ENCODE data around the gene SERTAD4. TPM values are rescaled to one million over a fixed set of nuclear protein-coding genes. Genes with fewer than 3 reads are reported as not detected.
A peak's percentile ranks its signal among the peaks of the same experiment; 100 is the strongest.

The SERTAD4 gene
- total and polyA plus RNA-seq, 8 donors: 0.29 to 5.4 (median 2.5) TPM

DNA sequence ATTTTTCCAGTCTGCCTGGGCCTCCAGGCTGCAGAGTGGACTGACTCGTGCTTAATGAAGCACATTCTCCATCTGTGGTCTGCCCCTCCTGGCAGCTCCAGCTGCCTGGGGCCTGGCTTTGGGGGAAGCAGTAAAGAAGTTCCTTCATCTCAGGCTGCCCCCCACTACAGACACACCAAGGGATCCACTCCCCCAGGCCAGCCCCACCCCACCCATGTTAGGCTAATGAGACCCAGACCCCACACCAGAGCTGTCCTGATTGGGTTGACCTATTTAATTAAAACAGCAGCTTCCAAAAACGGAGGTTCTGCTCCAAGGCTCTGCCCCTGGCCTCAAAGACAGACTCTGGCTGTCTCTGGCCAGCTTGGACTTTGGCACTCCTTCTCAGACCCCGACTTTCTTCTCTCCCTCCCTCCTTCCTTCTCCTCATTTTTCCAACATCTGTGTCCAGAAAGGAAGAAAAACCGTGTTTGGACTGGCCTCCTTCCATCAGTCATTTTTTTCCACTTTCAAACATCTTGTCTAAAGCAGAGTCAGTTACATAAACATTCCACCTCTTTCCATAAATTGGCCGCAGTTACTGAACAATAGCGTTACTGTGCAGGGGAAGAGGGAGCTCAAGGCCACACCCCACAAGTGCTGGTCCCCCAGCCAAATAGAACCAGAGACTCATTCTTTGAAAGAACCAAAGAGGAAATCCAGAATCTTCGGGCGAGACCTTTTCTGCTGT lies 29.7 kb downstream of the SERTAD4 start:
- H3K36me3 ChIP-seq: no peaks in the 10 kb centered on the region
- WGBS, 5 donors: 8 to 18% (median 15%) methylated on average over 8 of the region's 8 CpGs
- no peak for TF ChIP-seq CTCF (IDR thresholded peaks at IDR 0.05)
- TF ChIP-seq EP300 (IDR thresholded peaks at IDR 0.05): no peak
- no peak for TF ChIP-seq POLR2AphosphoS5 (IDR thresholded peaks at IDR 0.05)
- TF ChIP-seq POLR2A (IDR thresholded peaks at IDR 0.05): no peak
- H3K9me3 ChIP-seq: no peaks in the 10 kb centered on the region
- intact Hi-C loops (cut with DNase I; ENCODE audit: low total_unique reads): no loop called here
- H3K27me3 ChIP-seq: no peaks in the 10 kb centered on the region
- peak in 1 of 2 donors; percentile 88 for DNase-seq
- no peak overlapping the region for H3K4me3 ChIP-seq
- peaks cover 12 to 37% (median 18%) of the 10 kb centered on the region in 4 donors for H3K4me1 ChIP-seq
- H3K27ac ChIP-seq: peak overlapping the region; percentile 16 to 76 (median 56)

- WGBS, 5 donors: 30 to 54% (median 52%) methylated on average over 4 of the region's 4 CpGs
- Histone ChIP-seq H3K4me1 (peaks cover 12 to 37% (median 18%) of the 10 kb centered on the region in 4 donors), H3K27ac (peak overlapping the region in 3 of 5 donors; percentile 52 to 76 (median 62))
Observed at GRCh38 chr1:210262897-210263272, 30.3 kb downstream of the SERTAD4 start.

DNA sequence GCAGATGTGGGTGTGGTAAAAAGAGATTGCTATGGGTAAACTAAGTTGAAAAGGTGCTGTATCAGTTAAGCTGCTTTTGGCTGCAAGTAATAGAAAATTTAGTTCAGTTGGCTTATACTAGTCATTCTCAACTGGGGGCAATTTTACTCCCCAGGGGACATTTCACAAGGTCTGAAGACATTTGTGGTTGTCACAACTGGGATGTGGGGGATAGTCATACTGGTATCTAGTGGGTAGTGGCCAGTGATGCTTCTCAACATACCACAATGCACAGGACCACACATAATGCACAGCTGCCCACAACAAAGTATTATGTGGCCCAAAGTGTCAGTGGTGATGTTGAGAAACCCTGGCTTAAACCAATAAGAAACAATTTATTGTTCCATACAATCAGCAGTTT lies 31.4 kb downstream of the SERTAD4 start:
- no peak overlapping the region for H3K27ac ChIP-seq
- H3K4me1 ChIP-seq: peaks cover 12 to 37% (median 18%) of the 10 kb centered on the region in 4 donors
- intact Hi-C loops (cut with DNase I; ENCODE audit: low total_unique reads): no loop called here

More at GRCh38 chr1:210262897-210263272, 30.3 kb downstream of the SERTAD4 start:
- DNase-seq: no peak
- no peaks in the 10 kb centered on the region for H3K9me3 ChIP-seq
- H3K4me3 ChIP-seq: no peak overlapping the region
- intact Hi-C loops (cut with DNase I; ENCODE audit: low total_unique reads): no loop called here
- H3K27me3 ChIP-seq: no peaks in the 10 kb centered on the region
- TF ChIP-seq POLR2A (IDR thresholded peaks at IDR 0.05) (no peak), EP300 (IDR thresholded peaks at IDR 0.05) (no peak), CTCF (IDR thresholded peaks at IDR 0.05) (no peak), POLR2AphosphoS5 (IDR thresholded peaks at IDR 0.05) (no peak)
- no peaks in the 10 kb centered on the region for H3K36me3 ChIP-seq

More for the DNA sequence above, 31.4 kb downstream of the SERTAD4 start:
- no peak overlapping the region for H3K4me3 ChIP-seq
- TF ChIP-seq POLR2AphosphoS5 (IDR thresholded peaks at IDR 0.05): no peak
- TF ChIP-seq POLR2A (IDR thresholded peaks at IDR 0.05): no peak
- no peak for TF ChIP-seq EP300 (IDR thresholded peaks at IDR 0.05)
- no peak for TF ChIP-seq CTCF (IDR thresholded peaks at IDR 0.05)
- no peaks in the 10 kb centered on the region for H3K27me3 ChIP-seq
- no peaks in the 10 kb centered on the region for H3K36me3 ChIP-seq
- H3K9me3 ChIP-seq: no peaks in the 10 kb centered on the region
- no peak for DNase-seq
